Measurements from ENCODE around the gene FRMD4B.
"Not testable (repeated sequence)": the region's sequence is repeated elsewhere in the genome, so short reads cannot be mapped to it uniquely, and the experiment has no call there.

FRMD4B gene

GRCh38 chr3:69235882-69236281 lies 150.0 kb downstream of the FRMD4B start:
- no peaks in the 10 kb centered on the region for H3K4me1 ChIP-seq (ENCODE audit: insufficient read depth, low read length)
- H3K27ac ChIP-seq (ENCODE audit: low read length): no peak overlapping the region
- no peaks in the 10 kb centered on the region for H3K27me3 ChIP-seq (ENCODE audit: insufficient read depth, low read length, poor library complexity)
- H3K9me3 ChIP-seq (ENCODE audit: insufficient read depth, low read length, severe bottlenecking): no peaks in the 10 kb centered on the region
- H3K9ac ChIP-seq (ENCODE audit: low read depth, low read length): no peak overlapping the region
- no peak overlapping the region for H3K4me2 ChIP-seq (ENCODE audit: insufficient read depth, low read length)
- ATAC-seq (ENCODE audit: insufficient read depth, low read depth) (no peak), DNase-seq (no peak)
- TF ChIP-seq, protein P1, sequence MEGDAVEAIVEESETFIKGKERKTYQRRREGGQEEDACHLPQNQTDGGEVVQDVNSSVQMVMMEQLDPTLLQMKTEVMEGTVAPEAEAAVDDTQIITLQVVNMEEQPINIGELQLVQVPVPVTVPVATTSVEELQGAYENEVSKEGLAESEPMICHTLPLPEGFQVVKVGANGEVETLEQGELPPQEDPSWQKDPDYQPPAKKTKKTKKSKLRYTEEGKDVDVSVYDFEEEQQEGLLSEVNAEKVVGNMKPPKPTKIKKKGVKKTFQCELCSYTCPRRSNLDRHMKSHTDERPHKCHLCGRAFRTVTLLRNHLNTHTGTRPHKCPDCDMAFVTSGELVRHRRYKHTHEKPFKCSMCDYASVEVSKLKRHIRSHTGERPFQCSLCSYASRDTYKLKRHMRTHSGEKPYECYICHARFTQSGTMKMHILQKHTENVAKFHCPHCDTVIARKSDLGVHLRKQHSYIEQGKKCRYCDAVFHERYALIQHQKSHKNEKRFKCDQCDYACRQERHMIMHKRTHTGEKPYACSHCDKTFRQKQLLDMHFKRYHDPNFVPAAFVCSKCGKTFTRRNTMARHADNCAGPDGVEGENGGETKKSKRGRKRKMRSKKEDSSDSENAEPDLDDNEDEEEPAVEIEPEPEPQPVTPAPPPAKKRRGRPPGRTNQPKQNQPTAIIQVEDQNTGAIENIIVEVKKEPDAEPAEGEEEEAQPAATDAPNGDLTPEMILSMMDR (IDR thresholded peaks at IDR 0.05; ENCODE audit: borderline replicate concordance, extremely low read depth, low read length, poor library complexity, severe bottlenecking): no peak
- no peak for TF ChIP-seq EZH2 (IDR thresholded peaks at IDR 0.05; ENCODE audit: borderline replicate concordance, low read depth, low read length, severe bottlenecking)
- no peak overlapping the region for H2AFZ ChIP-seq (ENCODE audit: low read depth, low read length)
- H3K4me3 ChIP-seq (ENCODE audit: low read depth in 1 of 2, low read length in 2 of 2): no peak overlapping the region
- H3K36me3 ChIP-seq (ENCODE audit: insufficient read depth, low read length): peaks cover 13% of the 10 kb centered on the region
- no peaks in the 10 kb centered on the region for H4K20me1 ChIP-seq (ENCODE audit: insufficient read depth, low read length)
- no peaks in the 10 kb centered on the region for H3K79me2 ChIP-seq (ENCODE audit: insufficient read depth, low read length)

GRCh38 chr3:69235227-69235626 lies 150.7 kb downstream of the FRMD4B start:
- H3K4me3 ChIP-seq (ENCODE audit: low read depth in 1 of 2, low read length in 2 of 2); H3K4me1 ChIP-seq (ENCODE audit: insufficient read depth, low read length); H3K4me2 ChIP-seq (ENCODE audit: insufficient read depth, low read length); DNase-seq; H3K27ac ChIP-seq (ENCODE audit: low read length); H3K9me3 ChIP-seq (ENCODE audit: insufficient read depth, low read length, severe bottlenecking); H4K20me1 ChIP-seq (ENCODE audit: insufficient read depth, low read length); H3K79me2 ChIP-seq (ENCODE audit: insufficient read depth, low read length); H2AFZ ChIP-seq (ENCODE audit: low read depth, low read length); H3K36me3 ChIP-seq (ENCODE audit: insufficient read depth, low read length); H3K9ac ChIP-seq (ENCODE audit: low read depth, low read length); ATAC-seq (ENCODE audit: insufficient read depth, low read depth); H3K27me3 ChIP-seq (ENCODE audit: insufficient read depth, low read length, poor library complexity): not testable (repeated sequence)

- no peak overlapping the region for H3K27ac ChIP-seq (ENCODE audit: low read length)
- no peaks in the 10 kb centered on the region for H3K4me1 ChIP-seq (ENCODE audit: insufficient read depth, low read length)
- H2AFZ ChIP-seq (ENCODE audit: low read depth, low read length): no peak overlapping the region
Measured at GRCh38 chr3:69232482-69232881, 153.4 kb downstream of the FRMD4B start.

DNA sequence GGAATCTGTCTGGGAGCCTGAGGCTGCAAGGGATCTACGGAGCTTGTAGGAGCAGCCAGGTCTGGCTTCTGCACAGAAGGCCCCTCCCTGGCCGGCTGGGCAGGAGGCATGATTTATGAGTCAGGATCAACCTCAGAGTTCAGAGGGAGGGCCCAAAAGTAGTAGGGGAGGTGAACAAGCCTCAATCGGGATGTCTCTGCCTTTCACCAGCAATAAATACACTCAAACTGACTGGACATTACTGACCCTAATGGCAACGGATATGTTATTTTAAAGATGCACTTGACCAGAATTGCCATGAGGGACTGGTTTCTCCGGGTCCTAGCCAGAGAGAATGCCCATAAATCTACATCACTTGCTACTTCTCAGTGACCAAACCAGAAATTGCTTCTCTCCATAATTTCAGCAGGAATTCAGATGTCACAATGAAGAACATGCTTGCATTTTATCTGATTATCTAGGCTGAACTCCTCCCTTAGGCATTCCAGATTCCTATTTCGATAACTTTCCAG lies 153.9 kb downstream of the FRMD4B start:
- no peak overlapping the region for H3K9ac ChIP-seq (ENCODE audit: low read depth, low read length)
- H3K4me1 ChIP-seq (ENCODE audit: insufficient read depth, low read length): no peaks in the 10 kb centered on the region
- no peaks in the 10 kb centered on the region for H3K9me3 ChIP-seq (ENCODE audit: insufficient read depth, low read length, severe bottlenecking)
- no peaks in the 10 kb centered on the region for H3K79me2 ChIP-seq (ENCODE audit: insufficient read depth, low read length)
- no peak for ATAC-seq (ENCODE audit: insufficient read depth, low read depth)
- DNase-seq: no peak
- H3K27ac ChIP-seq (ENCODE audit: low read length): no peak overlapping the region
- no peaks in the 10 kb centered on the region for H3K27me3 ChIP-seq (ENCODE audit: insufficient read depth, low read length, poor library complexity)
- H3K4me2 ChIP-seq (ENCODE audit: insufficient read depth, low read length): no peak overlapping the region
- no peak overlapping the region for H2AFZ ChIP-seq (ENCODE audit: low read depth, low read length)
- no peak overlapping the region for H3K4me3 ChIP-seq (ENCODE audit: low read depth in 1 of 2, low read length in 2 of 2)
- TF ChIP-seq, protein P1 (IDR thresholded peaks at IDR 0.05; ENCODE audit: borderline replicate concordance, extremely low read depth, low read length, poor library complexity, severe bottlenecking): no peak
- no peak for TF ChIP-seq EZH2 (IDR thresholded peaks at IDR 0.05; ENCODE audit: borderline replicate concordance, low read depth, low read length, severe bottlenecking)
- peaks cover 9% of the 10 kb centered on the region for H3K36me3 ChIP-seq (ENCODE audit: insufficient read depth, low read length)
- H4K20me1 ChIP-seq (ENCODE audit: insufficient read depth, low read length): no peaks in the 10 kb centered on the region

More at GRCh38 chr3:69232482-69232881, 153.4 kb downstream of the FRMD4B start:
- Histone ChIP-seq H4K20me1 (ENCODE audit: insufficient read depth, low read length) (no peaks in the 10 kb centered on the region), H3K27me3 (ENCODE audit: insufficient read depth, low read length, poor library complexity) (no peaks in the 10 kb centered on the region), H3K9me3 (ENCODE audit: insufficient read depth, low read length, severe bottlenecking) (no peaks in the 10 kb centered on the region), H3K9ac (ENCODE audit: low read depth, low read length) (no peak overlapping the region), H3K36me3 (ENCODE audit: insufficient read depth, low read length) (peaks cover 9% of the 10 kb centered on the region), H3K79me2 (ENCODE audit: insufficient read depth, low read length) (no peaks in the 10 kb centered on the region), H3K4me3 (ENCODE audit: low read depth in 1 of 2, low read length in 2 of 2) (no peak overlapping the region), H3K4me2 (ENCODE audit: insufficient read depth, low read length) (no peak overlapping the region)
- TF ChIP-seq, protein P1 (IDR thresholded peaks at IDR 0.05; ENCODE audit: borderline replicate concordance, extremely low read depth, low read length, poor library complexity, severe bottlenecking): no peak
- TF ChIP-seq EZH2 (IDR thresholded peaks at IDR 0.05; ENCODE audit: borderline replicate concordance, low read depth, low read length, severe bottlenecking): no peak
- DNase-seq (peak; percentile 32), ATAC-seq (ENCODE audit: insufficient read depth, low read depth) (peak; percentile 76)

Data from DND-41 (cell line).